ENCODE data around the gene NGEF.
"Not testable (repeated sequence)": the region's sequence is repeated elsewhere in the genome, so short reads cannot be mapped to it uniquely, and the experiment has no call there.

The NGEF gene

GRCh38 chr2:233055362-233055761, 42.3 kb upstream of the NGEF start:
- no peaks in the 10 kb centered on the region for H3K9me3 ChIP-seq (ENCODE audit: insufficient read depth, low read length)
- no peaks in the 10 kb centered on the region for H3K9me2 ChIP-seq (replicated peaks; ENCODE audit: insufficient read depth, low read length)
- no peak for TF ChIP-seq EZH2phosphoT487 (conservative IDR thresholded peaks at IDR 0.05; ENCODE audit: low read length)
- TF ChIP-seq CTCF (IDR thresholded peaks at IDR 0.05; ENCODE audit: insufficient read depth, low read length, poor library complexity, severe bottlenecking): no peak
- H3K79me2 ChIP-seq (ENCODE audit: insufficient read depth, low read length): peaks cover under 1% of the 10 kb centered on the region; the same call in 1 of the 2 replicates
- H2AFZ ChIP-seq (ENCODE audit: low read depth, low read length, severe bottlenecking): no peak overlapping the region
- H4K20me1 ChIP-seq (ENCODE audit: low read depth, low read length): no peaks in the 10 kb centered on the region
- 0 out of 2 replicates have a peak, but pooled peaks cover 1% of the 10 kb centered on the region for H3F3A ChIP-seq (ENCODE audit: insufficient read depth)
- no peak overlapping the region for H3K27ac ChIP-seq (ENCODE audit: low read depth, low read length)
- H3K9ac ChIP-seq (ENCODE audit: low read length): no peak overlapping the region
- no peaks in the 10 kb centered on the region for H3K27me3 ChIP-seq (ENCODE audit: low read length)
- no peak overlapping the region for H3K4me3 ChIP-seq (ENCODE audit: insufficient read depth, low read length, poor library complexity, severe bottlenecking)
- no peaks in the 10 kb centered on the region for H3K36me3 ChIP-seq (ENCODE audit: low read length)
- no peak overlapping the region for H3K4me2 ChIP-seq (ENCODE audit: low read depth, low read length, poor library complexity, severe bottlenecking)

- Histone ChIP-seq H3K9ac (ENCODE audit: low read length) (no peak overlapping the region), H3K9me3 (ENCODE audit: insufficient read depth, low read length) (no peaks in the 10 kb centered on the region), H3K9me2 (replicated peaks; ENCODE audit: insufficient read depth, low read length) (no peaks in the 10 kb centered on the region), H3K79me2 (ENCODE audit: insufficient read depth, low read length) (no peaks in the 10 kb centered on the region), H3K27me3 (ENCODE audit: low read length) (no peaks in the 10 kb centered on the region), H3K4me2 (ENCODE audit: low read depth, low read length, poor library complexity, severe bottlenecking) (peak overlapping the region; percentile 13), H2AFZ (ENCODE audit: low read depth, low read length, severe bottlenecking) (peak overlapping the region; percentile 15), H3K27ac (ENCODE audit: low read depth, low read length) (no peak overlapping the region), H3K4me3 (ENCODE audit: insufficient read depth, low read length, poor library complexity, severe bottlenecking) (no peak overlapping the region), H3K36me3 (ENCODE audit: low read length) (no peaks in the 10 kb centered on the region), H3F3A (ENCODE audit: insufficient read depth) (no peaks in the 10 kb centered on the region), H4K20me1 (ENCODE audit: low read depth, low read length) (no peaks in the 10 kb centered on the region)
- TF ChIP-seq CTCF (IDR thresholded peaks at IDR 0.05; ENCODE audit: insufficient read depth, low read length, poor library complexity, severe bottlenecking) (peak; percentile 99), EZH2phosphoT487 (conservative IDR thresholded peaks at IDR 0.05; ENCODE audit: low read length) (no peak)
These were observed 41.1 kb upstream of the NGEF start for GRCh38 chr2:233053928-233054784.

- H3K9ac ChIP-seq (ENCODE audit: low read length): not testable (repeated sequence)
These were observed 39.5 kb upstream of the NGEF start for GRCh38 chr2:233052517-233052916.

More at GRCh38 chr2:233052517-233052916, 39.5 kb upstream of the NGEF start:
- H2AFZ ChIP-seq (ENCODE audit: low read depth, low read length, severe bottlenecking); H4K20me1 ChIP-seq (ENCODE audit: low read depth, low read length); H3K27ac ChIP-seq (ENCODE audit: low read depth, low read length); H3K79me2 ChIP-seq (ENCODE audit: insufficient read depth, low read length); H3K9me2 ChIP-seq (replicated peaks; ENCODE audit: insufficient read depth, low read length); H3K27me3 ChIP-seq (ENCODE audit: low read length); H3K4me2 ChIP-seq (ENCODE audit: low read depth, low read length, poor library complexity, severe bottlenecking); H3K9me3 ChIP-seq (ENCODE audit: insufficient read depth, low read length); H3K4me3 ChIP-seq (ENCODE audit: insufficient read depth, low read length, poor library complexity, severe bottlenecking); H3K36me3 ChIP-seq (ENCODE audit: low read length); H3F3A ChIP-seq (ENCODE audit: insufficient read depth): not testable (repeated sequence)

Measured in SU-DHL-6 (cell line).